ENCODE measurements around the gene ITPR1. TPM values are rescaled to one million over a fixed set of nuclear protein-coding genes. Genes with fewer than 3 reads are reported as not detected.

ITPR1 gene
- total RNA-seq, 2 donors from 2014 or later = 29.3 to 29.8 TPM

DNA sequence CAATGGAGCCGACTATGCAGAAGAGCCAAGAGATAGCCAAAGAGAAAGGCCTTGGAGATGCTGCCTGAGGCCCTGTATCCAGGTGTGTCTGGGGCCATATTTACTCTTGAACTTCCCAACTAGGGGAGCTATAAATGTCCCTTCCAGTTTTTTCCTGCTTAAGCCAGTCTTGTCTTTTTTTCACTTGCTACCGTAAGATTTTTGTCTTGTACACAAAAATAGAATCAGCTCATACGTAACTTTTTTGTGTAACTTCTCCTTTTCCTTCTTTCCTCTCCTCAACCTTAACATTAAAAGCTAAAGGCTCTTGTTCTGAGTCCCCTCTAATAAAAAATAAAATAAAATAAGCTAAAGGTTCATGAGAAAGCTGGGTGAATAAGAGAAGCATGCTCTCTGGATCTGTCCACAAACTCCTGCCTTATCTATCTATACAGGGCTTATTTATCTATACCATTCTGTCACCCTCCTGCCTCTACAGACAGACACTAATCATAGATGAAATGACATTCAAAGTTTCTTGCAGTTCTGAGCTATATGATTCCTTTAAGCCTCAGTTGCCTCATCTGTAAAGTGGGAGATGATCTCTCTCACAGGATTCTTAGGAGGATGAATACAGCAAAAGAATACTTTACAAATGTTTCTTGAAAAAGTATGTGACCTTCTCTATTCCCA lies 30.6 kb upstream of the ITPR1 start:
- no peak for DNase-seq
- H3K27ac ChIP-seq = no peak overlapping the region

DNA sequence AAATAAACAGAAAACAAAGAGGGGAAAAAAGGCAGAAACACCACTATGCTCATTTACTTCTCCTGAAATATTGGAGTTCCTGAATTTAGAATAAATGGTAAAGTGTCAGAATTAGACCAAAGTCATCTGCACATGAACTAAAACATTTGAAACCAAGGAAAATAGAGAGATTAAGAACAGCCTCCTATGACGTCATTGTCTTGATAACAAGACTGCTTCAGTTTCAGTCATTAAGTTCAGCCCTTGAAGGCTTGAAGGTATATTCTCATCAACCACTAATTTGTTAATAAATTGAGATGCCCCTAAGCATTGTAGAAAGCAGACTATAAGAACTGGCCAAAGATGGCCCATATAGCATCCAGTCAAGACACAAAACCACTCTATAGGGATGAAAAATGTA lies 28.6 kb upstream of the ITPR1 start:
- Histone ChIP-seq H3K4me3 (no peak overlapping the region), H3K27ac (no peak overlapping the region), H3K27me3 (no peaks in the 10 kb centered on the region), H3K9me3 (no peaks in the 10 kb centered on the region), H3K4me1 (peaks cover 11% of the 10 kb centered on the region), H3K36me3 (replicated peaks in 1 of 2; ENCODE audit: insufficient read depth in 1 of 2, low read depth in 2 of 2) (no peaks in the 10 kb centered on the region)
- no peak for ATAC-seq
- intact Hi-C loops (cut with DNase I) = no loop called here
- no peak for TF ChIP-seq POLR2A (IDR thresholded peaks at IDR 0.05)
- TF ChIP-seq, protein P1, sequence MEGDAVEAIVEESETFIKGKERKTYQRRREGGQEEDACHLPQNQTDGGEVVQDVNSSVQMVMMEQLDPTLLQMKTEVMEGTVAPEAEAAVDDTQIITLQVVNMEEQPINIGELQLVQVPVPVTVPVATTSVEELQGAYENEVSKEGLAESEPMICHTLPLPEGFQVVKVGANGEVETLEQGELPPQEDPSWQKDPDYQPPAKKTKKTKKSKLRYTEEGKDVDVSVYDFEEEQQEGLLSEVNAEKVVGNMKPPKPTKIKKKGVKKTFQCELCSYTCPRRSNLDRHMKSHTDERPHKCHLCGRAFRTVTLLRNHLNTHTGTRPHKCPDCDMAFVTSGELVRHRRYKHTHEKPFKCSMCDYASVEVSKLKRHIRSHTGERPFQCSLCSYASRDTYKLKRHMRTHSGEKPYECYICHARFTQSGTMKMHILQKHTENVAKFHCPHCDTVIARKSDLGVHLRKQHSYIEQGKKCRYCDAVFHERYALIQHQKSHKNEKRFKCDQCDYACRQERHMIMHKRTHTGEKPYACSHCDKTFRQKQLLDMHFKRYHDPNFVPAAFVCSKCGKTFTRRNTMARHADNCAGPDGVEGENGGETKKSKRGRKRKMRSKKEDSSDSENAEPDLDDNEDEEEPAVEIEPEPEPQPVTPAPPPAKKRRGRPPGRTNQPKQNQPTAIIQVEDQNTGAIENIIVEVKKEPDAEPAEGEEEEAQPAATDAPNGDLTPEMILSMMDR (IDR thresholded peaks at IDR 0.05) = no peak
- 61 to 67% methylated on average over 1 of the region's 1 CpG for WGBS, 2 donors
- DNase-seq = no peak

More for the DNA sequence above, 30.6 kb upstream of the ITPR1 start:
- ATAC-seq = no peak
- Histone ChIP-seq H3K9me3 (no peaks in the 10 kb centered on the region), H3K27me3 (no peaks in the 10 kb centered on the region), H3K4me3 (no peak overlapping the region), H3K4me1 (peaks cover 10% of the 10 kb centered on the region), H3K36me3 (replicated peaks in 1 of 2; ENCODE audit: insufficient read depth in 1 of 2, low read depth in 2 of 2) (no peaks in the 10 kb centered on the region)
- 70 to 95% methylated on average over 3 of the region's 3 CpGs for WGBS, 2 donors
- intact Hi-C loops (cut with DNase I) = no loop called here
- no peak for TF ChIP-seq POLR2A (IDR thresholded peaks at IDR 0.05)
- TF ChIP-seq, protein P1 (IDR thresholded peaks at IDR 0.05) = no peak

DNA sequence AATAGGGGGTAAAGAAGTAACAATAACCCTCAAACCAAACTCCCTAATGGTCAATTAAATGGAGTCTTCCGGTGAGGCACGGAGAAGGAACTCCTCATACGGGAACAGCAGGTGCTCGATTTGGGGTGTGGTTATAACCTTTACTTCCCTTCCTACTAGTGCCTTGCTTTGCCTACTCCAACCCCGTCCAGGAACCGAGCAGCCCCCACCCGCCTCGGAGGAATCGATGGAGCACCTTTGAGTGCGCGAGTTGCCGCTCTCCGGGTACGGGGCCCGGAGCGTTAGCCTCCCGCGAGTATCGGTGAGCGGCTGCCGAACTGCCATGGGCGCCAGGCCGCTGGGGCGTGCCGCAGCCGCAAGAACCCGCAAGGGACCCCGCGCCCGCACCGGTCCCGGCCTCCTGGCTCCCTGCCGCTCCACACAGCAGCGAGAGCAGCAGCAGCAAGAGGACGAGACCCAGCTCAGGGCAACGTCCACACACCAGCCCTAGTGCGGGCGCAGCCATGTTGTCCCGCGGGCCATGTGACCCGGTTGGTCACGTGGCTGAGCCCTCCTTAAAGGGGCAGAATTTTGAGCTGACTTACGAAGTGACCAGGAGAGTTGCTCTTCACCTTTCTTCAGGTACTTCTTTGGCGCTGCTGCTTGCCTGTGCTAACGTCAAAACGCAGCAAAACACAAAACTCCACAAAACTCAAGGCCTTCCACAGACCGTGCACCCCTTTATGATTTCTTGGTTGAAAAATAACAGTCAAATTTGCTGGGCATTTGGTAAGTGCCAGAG lies 26.2 kb upstream of the ITPR1 start, which contains the start of gene SUMF1:
SUMF1 (minus strand) TSS at position 529 of the 781 bp plus-strand sequence; CDS start at position 505, 24 bp downstream.
- TF ChIP-seq, protein P1 (IDR thresholded peaks at IDR 0.05) = no peak
- peak; percentile 55 to 89 (median 82) for TF ChIP-seq POLR2A (IDR thresholded peaks at IDR 0.05)
- Histone ChIP-seq H3K4me1 (peaks cover 21% of the 10 kb centered on the region), H3K27me3 (no peaks in the 10 kb centered on the region), H3K27ac (peak within 1 kb of the TSS; percentile 28 to 86 (median 76)), H3K9me3 (no peaks in the 10 kb centered on the region), H3K36me3 (replicated peaks in 1 of 2; ENCODE audit: insufficient read depth in 1 of 2, low read depth in 2 of 2) (no peaks in the 10 kb centered on the region), H3K4me3 (peak within 1 kb of the TSS; percentile 62 to 93)
- DNase-seq = peak; percentile 75 to 90 (median 78)
- 0 to 4% methylated on average over 11 to 47 of the region's 47 CpGs for WGBS, 2 donors
- intact Hi-C loops (cut with DNase I) = no loop called here
- peak; percentile 95 for ATAC-seq

DNA sequence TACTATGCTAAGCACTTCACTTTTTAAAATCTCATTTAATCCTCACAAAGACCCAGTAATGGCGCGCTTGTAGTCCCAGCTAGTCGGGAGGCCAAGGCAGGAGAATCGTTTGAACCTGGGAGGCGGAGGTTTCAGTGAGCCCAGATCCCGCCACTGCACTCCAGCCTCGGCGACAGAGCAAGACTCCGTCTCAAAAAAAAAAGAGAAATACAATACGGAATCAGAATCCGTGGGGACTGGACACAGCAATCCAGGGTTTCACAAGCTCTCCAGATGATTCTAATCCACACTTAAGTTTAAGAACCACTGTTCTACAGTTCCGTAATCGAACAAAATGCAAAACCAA lies 25.7 kb upstream of the ITPR1 start:
- no peaks in the 10 kb centered on the region for H3K27me3 ChIP-seq
- TF ChIP-seq, protein P1 (IDR thresholded peaks at IDR 0.05) = no peak
- TF ChIP-seq POLR2A (IDR thresholded peaks at IDR 0.05) = no peak
- H3K36me3 ChIP-seq (replicated peaks in 1 of 2; ENCODE audit: insufficient read depth in 1 of 2, low read depth in 2 of 2) = no peaks in the 10 kb centered on the region
- H3K27ac ChIP-seq = peak overlapping the region; percentile 28 to 86 (median 76)
- DNase-seq = no peak
- 57 to 66% methylated on average over 13 of the region's 13 CpGs for WGBS, 2 donors
- ATAC-seq = no peak
- intact Hi-C loops (cut with DNase I) = no loop called here
- H3K4me3 ChIP-seq = peak overlapping the region in 1 of 2 donors; percentile 93
- peaks cover 27% of the 10 kb centered on the region for H3K4me1 ChIP-seq
- no peaks in the 10 kb centered on the region for H3K9me3 ChIP-seq
